NCI-H2081 (cell line): Measurements from ENCODE around the gene WDR18.
"Not testable (repeated sequence)": the region's sequence is repeated elsewhere in the genome, so short reads cannot be mapped to it uniquely, and the experiment has no call there.

ENCODE experiments used
- DNase-seq, 2 experiments: peaks; one replicate each; lab custom pipeline; 2025; lab: John Stamatoyannopoulos, UW

Gene WDR18

GRCh38 chr19:1019980-1020867, 36.1 kb downstream of the WDR18 start:
- no peak for DNase-seq

GRCh38 chr19:1020868-1021425, 36.8 kb downstream of the WDR18 start, which contains the start of gene TMEM259:
Gene TMEM259, minus strand, starts transcription at chr19:1021123. Its CDS starts 127 bp downstream, at chr19:1020996.
- DNase-seq: peak; percentile 96 to 98

- not testable (repeated sequence) for DNase-seq
These were observed 39.7 kb downstream of the WDR18 start for GRCh38 chr19:1023883-1024188.

- not testable (repeated sequence) for DNase-seq
These were observed 40.9 kb downstream of the WDR18 start for GRCh38 chr19:1025080-1025479.

GRCh38 chr19:1025960-1026782, 42.0 kb downstream of the WDR18 start, which contains the start of gene CNN2:
Gene CNN2, plus strand, starts transcription at chr19:1026608. Its CDS starts 54 bp downstream, at chr19:1026662.
- DNase-seq: peak in 1 of 2 experiments; percentile 21

- no peak for DNase-seq
These were observed 42.9 kb downstream of the WDR18 start for GRCh38 chr19:1026783-1027649.

- DNase-seq: no peak
These were observed 43.5 kb downstream of the WDR18 start for GRCh38 chr19:1027650-1028061.

- peak; percentile 44 to 51 for DNase-seq
These were observed 44.1 kb downstream of the WDR18 start for GRCh38 chr19:1028062-1028926.

- DNase-seq: no peak
These were observed 48.2 kb downstream of the WDR18 start for GRCh38 chr19:1032264-1032867.

GRCh38 chr19:1035998-1036621, 52.0 kb downstream of the WDR18 start:
- no peak for DNase-seq

- DNase-seq: no peak
These were observed 53.5 kb downstream of the WDR18 start for GRCh38 chr19:1037621-1038064.

GRCh38 chr19:1038978-1039645, 55.0 kb downstream of the WDR18 start:
- no peak for DNase-seq

GRCh38 chr19:1039646-1040475, 55.7 kb downstream of the WDR18 start, which contains the start of gene ABCA7:
Gene ABCA7, plus strand, starts transcription at chr19:1040107. Its CDS starts 1,255 bp downstream, at chr19:1041362.
- peak; percentile 97 to 98 for DNase-seq

- DNase-seq: peak; percentile 88 to 94
These were observed 56.5 kb downstream of the WDR18 start for GRCh38 chr19:1040476-1041271.

- DNase-seq: no peak
These were observed 57.2 kb downstream of the WDR18 start for GRCh38 chr19:1041272-1041834.

GRCh38 chr19:1041835-1042685, 57.9 kb downstream of the WDR18 start:
- peak; percentile 44 to 66 for DNase-seq
